ENCODE measurements around the gene RPL22L1.
"Not testable (repeated sequence)": the region's sequence is repeated elsewhere in the genome, so short reads cannot be mapped to it uniquely, and the experiment has no call there.

GRCh38 chr3:170878688-170879087 is 8.7 kb upstream of the RPL22L1 start:
- not testable (repeated sequence) for TF ChIP-seq EZH2 (IDR thresholded peaks at IDR 0.05; ENCODE audit: low read length); CTCF (optimal IDR thresholded peaks at IDR 0.05 in 1 of 3, IDR thresholded peaks at IDR 0.05 in 1 of 3, conservative IDR thresholded peaks at IDR 0.05 in 1 of 3; ENCODE audit: extremely low read depth in 1 of 3, insufficient read depth in 2 of 3, low read length in 3 of 3)
